PFSK-1 (cell line): Measurements from ENCODE around the gene COQ8A.

ENCODE experiments used
- FOXP2 ChIP-seq: optimal IDR thresholded peaks from 2 replicates; pipeline ENCODE3; 2011; ENCODE audit warnings: borderline replicate concordance, control low read depth, inconsistent platforms; ENCODE audit not compliant: insufficient read depth; ENCODE audit errors: extremely low read length, extremely low read depth
- POLR2AphosphoS5 ChIP-seq: IDR thresholded peaks from 2 replicates; pipeline ENCODE4 v1.6.1; 2012; ENCODE audit warnings: low read depth, mild to moderate bottlenecking, control low read depth, low read length, moderate library complexity
- SIN3A ChIP-seq: IDR thresholded peaks from 2 replicates; pipeline ENCODE4 v1.6.1; 2012; ENCODE audit warnings: mild to moderate bottlenecking, low read length, moderate library complexity, borderline replicate concordance; ENCODE audit not compliant: insufficient read depth
- TAF1 ChIP-seq: IDR thresholded peaks from 2 replicates; pipeline ENCODE4 v1.6.1; 2012; ENCODE audit warnings: low read length, control low read depth, borderline replicate concordance; ENCODE audit not compliant: insufficient read depth
- TF ChIP-seq, protein P1 (sequence below), 2 experiments: IDR thresholded peaks; 2 replicates each; pipeline versions ENCODE4 v1.6.1 to v1.8.0; 2011 to 2012; ENCODE audit warnings: low read depth in 2 of 2, low read length in 2 of 2, control low read depth in 1 of 2, inconsistent platforms in 1 of 2, mild to moderate bottlenecking in 1 of 2, moderate library complexity in 1 of 2; ENCODE audit not compliant: insufficient read depth in 1 of 2

The COQ8A gene

DNA sequence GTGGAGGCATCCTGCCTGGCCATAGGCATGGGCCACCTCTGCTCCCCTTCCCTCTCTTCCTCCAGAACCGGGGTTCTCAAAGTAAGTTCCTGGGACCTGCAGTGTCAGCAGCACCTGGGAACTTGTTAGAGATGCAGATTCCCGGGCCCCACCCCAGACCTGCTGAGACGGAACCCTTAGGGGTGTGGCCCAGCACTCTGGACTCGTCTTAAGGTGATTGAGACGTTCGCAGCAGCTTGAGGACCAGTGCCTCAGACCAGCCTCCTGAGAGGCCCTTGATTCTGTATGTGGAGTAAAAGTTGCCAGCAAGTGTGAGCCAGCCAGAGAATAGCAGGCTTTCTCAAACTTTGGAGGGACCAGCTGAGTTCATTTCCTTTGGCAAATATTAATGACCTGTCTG lies 14.2 kb downstream of the COQ8A start:
- TF ChIP-seq FOXP2 (no peak), SIN3A (no peak), POLR2AphosphoS5 (no peak), TAF1 (no peak)
- TF ChIP-seq, protein P1, sequence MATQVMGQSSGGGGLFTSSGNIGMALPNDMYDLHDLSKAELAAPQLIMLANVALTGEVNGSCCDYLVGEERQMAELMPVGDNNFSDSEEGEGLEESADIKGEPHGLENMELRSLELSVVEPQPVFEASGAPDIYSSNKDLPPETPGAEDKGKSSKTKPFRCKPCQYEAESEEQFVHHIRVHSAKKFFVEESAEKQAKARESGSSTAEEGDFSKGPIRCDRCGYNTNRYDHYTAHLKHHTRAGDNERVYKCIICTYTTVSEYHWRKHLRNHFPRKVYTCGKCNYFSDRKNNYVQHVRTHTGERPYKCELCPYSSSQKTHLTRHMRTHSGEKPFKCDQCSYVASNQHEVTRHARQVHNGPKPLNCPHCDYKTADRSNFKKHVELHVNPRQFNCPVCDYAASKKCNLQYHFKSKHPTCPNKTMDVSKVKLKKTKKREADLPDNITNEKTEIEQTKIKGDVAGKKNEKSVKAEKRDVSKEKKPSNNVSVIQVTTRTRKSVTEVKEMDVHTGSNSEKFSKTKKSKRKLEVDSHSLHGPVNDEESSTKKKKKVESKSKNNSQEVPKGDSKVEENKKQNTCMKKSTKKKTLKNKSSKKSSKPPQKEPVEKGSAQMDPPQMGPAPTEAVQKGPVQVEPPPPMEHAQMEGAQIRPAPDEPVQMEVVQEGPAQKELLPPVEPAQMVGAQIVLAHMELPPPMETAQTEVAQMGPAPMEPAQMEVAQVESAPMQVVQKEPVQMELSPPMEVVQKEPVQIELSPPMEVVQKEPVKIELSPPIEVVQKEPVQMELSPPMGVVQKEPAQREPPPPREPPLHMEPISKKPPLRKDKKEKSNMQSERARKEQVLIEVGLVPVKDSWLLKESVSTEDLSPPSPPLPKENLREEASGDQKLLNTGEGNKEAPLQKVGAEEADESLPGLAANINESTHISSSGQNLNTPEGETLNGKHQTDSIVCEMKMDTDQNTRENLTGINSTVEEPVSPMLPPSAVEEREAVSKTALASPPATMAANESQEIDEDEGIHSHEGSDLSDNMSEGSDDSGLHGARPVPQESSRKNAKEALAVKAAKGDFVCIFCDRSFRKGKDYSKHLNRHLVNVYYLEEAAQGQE (IDR thresholded peaks at IDR 0.05; ENCODE audit: insufficient read depth in 1 of 2, low read depth in 2 of 2, low read length in 2 of 2), result no peak

- TF ChIP-seq, protein P1 (IDR thresholded peaks at IDR 0.05; ENCODE audit: insufficient read depth in 1 of 2, low read depth in 2 of 2, low read length in 2 of 2), result no peak
- TF ChIP-seq TAF1 (no peak), FOXP2 (no peak), SIN3A (no peak), POLR2AphosphoS5 (no peak)
Observed at GRCh38 chr1:226954777-226955176, 14.7 kb downstream of the COQ8A start.

DNA sequence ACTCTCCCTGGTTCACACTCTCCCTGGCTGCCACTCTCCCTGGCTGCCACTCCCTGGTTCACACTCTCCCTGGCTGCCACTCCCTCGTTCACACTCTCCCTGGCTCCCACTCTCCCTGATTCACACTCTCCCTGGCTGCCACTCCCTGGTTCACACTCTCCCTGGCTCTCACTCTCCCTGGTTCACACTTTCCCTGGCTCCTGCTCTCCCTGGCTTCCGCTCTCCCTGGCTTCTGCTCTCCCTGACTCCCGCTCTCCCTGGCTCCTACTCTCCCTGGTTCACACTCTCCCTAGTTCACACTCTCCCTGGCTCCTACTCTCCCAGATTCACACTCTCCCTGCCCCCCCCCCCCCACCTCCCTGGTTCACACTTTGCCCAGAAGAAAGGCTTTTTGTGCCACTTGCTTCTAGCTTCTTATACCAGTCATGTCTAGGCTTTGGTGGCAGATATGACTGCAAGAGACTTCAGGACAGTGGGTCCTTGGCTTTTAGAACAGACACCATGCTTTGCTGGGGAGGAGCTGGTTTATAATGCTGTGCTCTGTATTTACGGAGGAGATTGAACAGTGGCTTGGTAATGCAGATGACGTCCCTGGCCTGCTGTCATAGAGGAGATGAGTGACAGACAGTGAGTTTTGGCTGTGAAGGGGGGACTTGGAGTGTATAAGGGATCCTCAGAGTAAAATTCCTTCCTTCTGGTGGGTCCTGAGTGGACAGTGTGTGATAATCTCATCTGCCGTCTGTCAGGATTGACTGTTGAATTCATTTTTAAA lies 17.0 kb downstream of the COQ8A start:
- TF ChIP-seq, protein P1 (IDR thresholded peaks at IDR 0.05; ENCODE audit: insufficient read depth in 1 of 2, low read depth in 2 of 2, low read length in 2 of 2), result no peak
- TF ChIP-seq POLR2AphosphoS5 (no peak), FOXP2 (no peak), TAF1 (no peak), SIN3A (no peak)

DNA sequence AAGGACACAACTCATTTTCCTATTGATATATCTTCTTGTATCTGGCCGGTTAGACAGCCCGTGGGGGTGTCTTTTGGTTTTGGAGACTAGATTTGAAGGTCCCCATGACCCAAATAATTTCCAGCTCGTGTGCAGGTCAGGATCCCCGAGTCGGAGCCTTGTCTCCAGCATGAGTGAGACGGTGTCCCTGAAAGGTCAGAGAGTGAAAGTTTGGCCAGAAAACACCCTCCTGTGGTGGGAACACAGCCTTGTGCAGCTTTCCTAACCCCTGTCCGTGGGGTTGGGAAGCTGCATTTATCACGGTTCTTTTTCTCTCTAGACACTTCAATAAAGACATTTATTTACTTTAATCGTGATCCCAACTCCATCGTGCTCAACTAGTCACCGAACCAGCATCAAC lies 17.6 kb downstream of the COQ8A start:
- TF ChIP-seq POLR2AphosphoS5, result no peak

DNA sequence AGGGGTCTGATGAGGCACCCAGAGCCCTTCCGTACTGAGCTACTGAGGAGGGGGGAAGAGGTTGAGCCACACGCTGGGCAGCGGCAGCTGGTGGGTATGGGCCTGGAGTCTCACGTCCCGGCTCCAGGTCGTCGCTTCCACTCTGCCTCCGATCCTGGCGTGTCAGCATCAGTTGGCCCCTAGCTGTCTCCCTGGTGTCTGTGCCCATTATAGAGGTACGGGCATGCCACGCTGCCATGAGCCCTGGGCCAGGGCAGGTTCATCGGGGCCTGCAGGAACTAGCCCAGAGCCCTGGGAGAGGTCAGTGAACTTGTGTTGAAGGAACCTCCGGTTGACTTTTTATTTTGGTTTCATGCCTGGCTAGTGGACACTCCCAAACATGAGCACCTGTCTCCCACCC lies 18.2 kb downstream of the COQ8A start:
- TF ChIP-seq SIN3A (no peak), FOXP2 (no peak), POLR2AphosphoS5 (no peak), TAF1 (no peak)
- TF ChIP-seq, protein P1 (IDR thresholded peaks at IDR 0.05; ENCODE audit: insufficient read depth in 1 of 2, low read depth in 2 of 2, low read length in 2 of 2), result no peak
